Measurements from ENCODE around the gene GPR153.

The GPR153 gene

GRCh38 chr1:6294890-6295556 is 34.1 kb upstream of the GPR153 start:
- Histone ChIP-seq H3K4me3 (no peak overlapping the region), H3K27ac (no peak overlapping the region)
- DNase-seq (ENCODE audit: low spot score) = no peak
- TF ChIP-seq, protein P1, sequence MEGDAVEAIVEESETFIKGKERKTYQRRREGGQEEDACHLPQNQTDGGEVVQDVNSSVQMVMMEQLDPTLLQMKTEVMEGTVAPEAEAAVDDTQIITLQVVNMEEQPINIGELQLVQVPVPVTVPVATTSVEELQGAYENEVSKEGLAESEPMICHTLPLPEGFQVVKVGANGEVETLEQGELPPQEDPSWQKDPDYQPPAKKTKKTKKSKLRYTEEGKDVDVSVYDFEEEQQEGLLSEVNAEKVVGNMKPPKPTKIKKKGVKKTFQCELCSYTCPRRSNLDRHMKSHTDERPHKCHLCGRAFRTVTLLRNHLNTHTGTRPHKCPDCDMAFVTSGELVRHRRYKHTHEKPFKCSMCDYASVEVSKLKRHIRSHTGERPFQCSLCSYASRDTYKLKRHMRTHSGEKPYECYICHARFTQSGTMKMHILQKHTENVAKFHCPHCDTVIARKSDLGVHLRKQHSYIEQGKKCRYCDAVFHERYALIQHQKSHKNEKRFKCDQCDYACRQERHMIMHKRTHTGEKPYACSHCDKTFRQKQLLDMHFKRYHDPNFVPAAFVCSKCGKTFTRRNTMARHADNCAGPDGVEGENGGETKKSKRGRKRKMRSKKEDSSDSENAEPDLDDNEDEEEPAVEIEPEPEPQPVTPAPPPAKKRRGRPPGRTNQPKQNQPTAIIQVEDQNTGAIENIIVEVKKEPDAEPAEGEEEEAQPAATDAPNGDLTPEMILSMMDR (IDR thresholded peaks at IDR 0.05) = no peak

GRCh38 chr1:6294080-6294889 is 33.4 kb upstream of the GPR153 start:
- no peak for DNase-seq (ENCODE audit: low spot score)
- Histone ChIP-seq H3K4me3 (no peak overlapping the region), H3K27ac (no peak overlapping the region)
- TF ChIP-seq, protein P1 (IDR thresholded peaks at IDR 0.05) = no peak

DNA sequence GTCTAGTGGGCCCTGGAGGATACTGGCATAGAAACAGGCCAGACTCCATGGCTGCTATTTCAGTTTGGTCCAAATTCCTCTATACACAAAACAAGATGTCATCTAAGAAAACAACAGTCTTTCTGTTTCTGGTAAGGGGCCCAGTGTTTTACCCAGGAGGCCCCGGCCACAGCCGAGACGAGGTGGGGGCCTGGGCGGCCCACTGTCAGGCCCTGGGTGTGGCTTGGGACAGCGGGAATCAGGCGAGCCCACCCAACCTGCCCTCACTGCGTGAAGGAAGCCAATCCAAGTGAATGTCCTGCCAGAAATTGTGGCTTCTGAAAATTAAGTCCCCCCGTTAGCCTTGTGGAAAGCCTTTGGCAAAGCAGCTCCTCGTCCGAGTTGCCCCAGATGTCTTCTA is 31.2 kb upstream of the GPR153 start:
- TF ChIP-seq, protein P1 (IDR thresholded peaks at IDR 0.05) = no peak
- Histone ChIP-seq H3K4me3 (no peak overlapping the region), H3K27ac (no peak overlapping the region)
- no peak for DNase-seq (ENCODE audit: low spot score)

DNA sequence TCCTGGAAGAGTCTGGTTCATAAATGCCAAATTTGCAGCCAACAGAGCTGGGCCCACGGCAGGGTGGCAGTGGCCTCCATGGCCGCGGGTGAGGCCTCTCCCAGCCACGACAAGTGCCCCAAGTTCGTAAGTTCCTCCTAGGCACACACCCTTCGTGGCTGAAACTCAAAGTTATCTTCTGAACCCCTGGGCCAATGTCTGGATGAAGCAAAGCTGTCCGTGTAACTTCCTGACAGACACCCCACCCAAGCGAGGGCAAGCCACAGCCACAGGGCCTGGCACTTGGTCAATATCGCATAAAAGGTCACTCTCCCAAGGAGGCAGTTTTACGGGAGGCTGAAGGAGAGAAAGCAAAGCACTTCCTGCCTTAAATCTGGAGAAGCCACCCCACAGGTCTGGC is 27.8 kb upstream of the GPR153 start:
- DNase-seq (ENCODE audit: low spot score) = no peak
- H3K27ac ChIP-seq = peak overlapping the region in 1 of 2 donors; percentile 48
- TF ChIP-seq, protein P1 (IDR thresholded peaks at IDR 0.05) = no peak
- no peak overlapping the region for H3K4me3 ChIP-seq

GRCh38 chr1:6288026-6288425 is 27.1 kb upstream of the GPR153 start:
- TF ChIP-seq, protein P1 (IDR thresholded peaks at IDR 0.05) = no peak
- Histone ChIP-seq H3K4me3 (peak overlapping the region; percentile 25), H3K27ac (peak overlapping the region in 1 of 2 donors; percentile 48)
- no peak for DNase-seq (ENCODE audit: low spot score)

DNA sequence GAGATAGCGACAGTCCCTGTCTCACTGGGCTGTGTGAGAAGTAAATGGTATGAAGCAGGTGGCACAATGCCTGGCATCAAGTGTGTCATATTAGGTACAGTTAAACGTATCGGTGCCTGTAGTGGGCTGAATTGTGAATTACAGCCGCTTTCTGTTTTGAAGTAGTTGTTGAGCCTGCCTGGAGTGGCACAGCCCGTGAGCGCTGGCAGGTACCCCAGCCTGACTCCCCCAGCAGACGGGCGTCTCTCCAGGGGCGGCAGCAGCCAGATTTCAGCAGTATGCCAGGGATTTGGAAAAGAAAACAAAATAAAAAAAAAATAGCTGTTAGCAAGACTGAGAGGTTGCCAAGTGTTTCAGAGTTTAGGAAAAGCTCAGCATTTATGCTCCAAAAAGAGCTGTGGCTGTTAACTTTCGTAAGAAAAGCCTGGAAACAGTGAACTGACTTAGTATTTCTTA is 26.6 kb upstream of the GPR153 start:
- TF ChIP-seq, protein P1 (IDR thresholded peaks at IDR 0.05) = no peak
- DNase-seq (ENCODE audit: low spot score) = no peak
- H3K27ac ChIP-seq = no peak overlapping the region
- H3K4me3 ChIP-seq = peak overlapping the region; percentile 6

Data from coronary artery (tissue), 2 donors.